Measurements from ENCODE around the gene ADGRV1.

DNA sequence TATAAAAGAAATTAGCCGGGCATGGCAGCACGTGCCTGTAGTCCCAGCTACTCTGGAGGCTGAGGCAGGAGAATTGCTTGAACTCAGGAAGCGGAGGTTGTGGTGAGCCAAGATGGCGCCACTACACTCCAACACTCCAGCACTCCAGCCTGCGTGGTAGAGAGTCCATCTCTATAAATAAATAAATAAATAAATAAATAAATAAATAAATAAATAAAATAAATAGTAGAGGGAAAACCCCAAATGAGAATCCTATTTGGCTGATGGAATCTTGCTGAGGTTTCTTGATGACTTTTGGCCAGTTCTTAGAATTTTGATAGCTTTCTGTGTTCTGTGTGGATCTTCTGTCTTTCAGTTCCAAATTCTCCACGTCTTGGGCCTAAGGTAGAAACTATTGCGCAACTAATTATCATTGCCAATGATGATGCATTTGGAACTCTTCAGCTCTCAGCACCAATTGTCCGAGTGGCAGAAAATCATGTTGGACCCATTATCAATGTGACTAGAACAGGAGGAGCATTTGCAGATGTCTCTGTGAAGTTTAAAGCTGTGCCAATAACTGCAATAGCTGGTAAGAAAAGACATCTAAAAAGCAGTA lies 126.9 kb downstream of the ADGRV1 start:
- TF ChIP-seq POLR2AphosphoS5 (IDR thresholded peaks at IDR 0.05; ENCODE audit: borderline replicate concordance, low read depth, low read length) = no peak
- TF ChIP-seq EZH2 (IDR thresholded peaks at IDR 0.05) = no peak

Data from SK-N-MC (cell line).